Ishikawa (cell line): ENCODE results near the gene RAB31.

Experiments
- CEBPB ChIP-seq: IDR thresholded peaks from 2 replicates; pipeline ENCODE4 v1.6.1; 2012
- CREB1 ChIP-seq: IDR thresholded peaks from 2 replicates; pipeline ENCODE4 v1.6.1; 2012; ENCODE audit warnings: low read depth
- EP300 ChIP-seq: IDR thresholded peaks from 2 replicates; pipeline ENCODE4 v1.6.1; 2012; ENCODE audit warnings: borderline replicate concordance
- FOXM1 ChIP-seq: IDR thresholded peaks from 2 replicates; pipeline ENCODE4 v1.6.1; 2012; ENCODE audit warnings: low read depth, borderline replicate concordance
- MAX ChIP-seq: IDR thresholded peaks from 2 replicates; pipeline ENCODE4 v1.6.1; 2012
- NFIC ChIP-seq: IDR thresholded peaks from 2 replicates; pipeline ENCODE4 v1.6.1; 2012
- RAD21 ChIP-seq: IDR thresholded peaks from 2 replicates; pipeline ENCODE4 v1.6.1; 2012; ENCODE audit warnings: low read depth
- REST ChIP-seq: IDR thresholded peaks from 2 replicates; pipeline ENCODE4 v1.6.1; 2012; ENCODE audit warnings: low read depth, mild to moderate bottlenecking
- TAF1 ChIP-seq: IDR thresholded peaks from 2 replicates; pipeline ENCODE4 v1.6.1; 2012; ENCODE audit warnings: low read depth, mild to moderate bottlenecking
- TCF12 ChIP-seq: IDR thresholded peaks from 2 replicates; pipeline ENCODE4 v1.6.1; 2012; ENCODE audit warnings: low read depth
- TEAD4 ChIP-seq: IDR thresholded peaks from 2 replicates; pipeline ENCODE4 v1.6.1; 2012
- USF1 ChIP-seq: IDR thresholded peaks from 2 replicates; pipeline ENCODE4 v1.6.1; 2012
- YY1 ChIP-seq: IDR thresholded peaks from 2 replicates; pipeline ENCODE4 v1.6.1; 2012; ENCODE audit warnings: low read depth

Gene RAB31

GRCh38 chr18:9756933-9757470, 48.9 kb downstream of the RAB31 start:
- no peak for TF ChIP-seq REST
- TF ChIP-seq CEBPB: no peak
- no peak for TF ChIP-seq RAD21
- no peak for TF ChIP-seq YY1
- TF ChIP-seq EP300: no peak
- no peak for TF ChIP-seq USF1
- no peak for TF ChIP-seq FOXM1
- TF ChIP-seq TEAD4: no peak
- TF ChIP-seq NFIC: no peak
- no peak for TF ChIP-seq TAF1
- TF ChIP-seq CREB1: no peak

DNA sequence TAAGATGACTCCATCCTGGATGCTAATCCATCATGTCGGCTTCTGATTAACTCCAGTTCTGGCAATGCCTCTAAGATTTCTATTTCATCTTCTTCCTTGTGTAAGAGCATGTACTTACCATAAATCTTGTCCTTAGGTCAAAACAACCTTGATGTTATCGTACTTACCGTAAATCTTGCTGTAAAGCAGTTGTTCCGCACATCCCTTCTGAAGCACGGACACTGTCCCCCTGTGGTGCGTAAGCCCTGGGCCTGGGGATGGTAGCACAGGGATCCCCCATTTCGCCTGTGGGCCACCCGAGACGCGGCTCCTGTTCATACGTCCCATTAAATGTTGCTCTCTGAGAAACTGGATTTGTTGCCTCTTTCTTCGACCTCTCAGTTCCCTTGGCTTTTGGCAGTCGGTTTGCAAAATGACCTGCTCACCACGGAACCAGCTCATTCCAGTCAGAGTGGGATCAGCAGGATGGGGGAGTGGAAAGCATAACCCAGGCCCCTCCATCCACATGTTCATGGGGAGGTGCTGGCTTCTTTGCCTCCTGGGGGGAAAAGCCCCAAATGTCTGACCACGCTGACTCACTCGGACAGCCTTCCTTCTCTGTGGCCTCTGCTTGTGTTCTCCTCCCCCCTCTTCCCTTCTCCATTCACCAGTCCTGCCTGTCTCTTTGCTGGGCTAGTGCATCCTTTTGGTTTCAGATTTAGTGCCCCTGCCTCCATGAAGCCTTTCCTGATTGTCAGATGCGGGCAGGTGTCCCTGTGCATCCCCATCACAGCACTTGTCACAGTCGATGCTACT, 49.9 kb downstream of the RAB31 start:
- no peak for TF ChIP-seq REST
- TF ChIP-seq TCF12: no peak
- no peak for TF ChIP-seq YY1
- TF ChIP-seq EP300: no peak
- TF ChIP-seq MAX: no peak
- TF ChIP-seq RAD21: no peak
- no peak for TF ChIP-seq CEBPB
- TF ChIP-seq FOXM1: no peak
- TF ChIP-seq USF1: no peak

DNA sequence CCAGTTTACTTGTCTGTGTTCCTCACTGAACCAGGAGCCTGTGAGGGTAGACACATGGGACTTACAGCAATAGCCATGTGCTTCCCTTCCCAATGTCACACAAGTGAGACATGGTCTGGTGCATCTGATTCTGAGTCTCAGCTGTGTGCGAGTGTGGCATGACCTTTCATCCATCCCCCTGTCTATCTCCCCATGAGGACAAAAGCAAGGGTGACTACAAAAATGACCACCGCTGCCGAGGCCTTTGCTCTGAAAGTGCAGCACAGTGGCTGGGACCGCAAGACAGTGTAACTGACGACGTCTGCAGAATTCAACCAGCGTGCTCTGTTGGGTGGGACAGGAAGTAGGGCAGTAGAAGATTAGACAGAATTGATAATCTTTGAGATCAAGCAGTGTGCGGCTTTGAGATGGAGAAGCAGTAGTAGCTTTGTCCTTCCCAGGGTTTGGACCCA, 50.5 kb downstream of the RAB31 start:
- TF ChIP-seq REST (no peak), USF1 (no peak)

DNA sequence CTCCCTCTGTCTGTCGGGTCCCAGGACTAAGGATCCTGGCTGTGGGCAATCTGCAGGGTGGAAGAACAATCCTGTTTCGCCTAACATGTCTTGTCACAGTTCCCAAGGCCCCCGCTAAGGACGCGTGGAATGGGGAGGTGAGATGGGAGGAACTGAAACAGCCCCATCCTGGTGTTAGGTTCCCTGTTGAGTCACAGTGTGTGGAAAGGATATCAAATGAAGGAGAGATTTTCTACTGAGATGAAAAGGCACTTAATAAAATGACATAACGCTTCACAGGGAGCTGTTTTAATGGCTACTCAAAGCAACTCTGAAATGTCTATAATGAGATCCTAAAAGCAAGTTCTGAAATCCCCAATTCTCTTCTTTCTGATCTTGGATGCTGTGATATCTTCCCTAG, 52.5 kb downstream of the RAB31 start:
- no peak for TF ChIP-seq CEBPB
- no peak for TF ChIP-seq RAD21
- no peak for TF ChIP-seq USF1
- no peak for TF ChIP-seq TAF1

GRCh38 chr18:9762526-9762925, 54.4 kb downstream of the RAB31 start:
- TF ChIP-seq CREB1 (no peak), NFIC (no peak), FOXM1 (no peak)
